Liver (tissue), 9 donors: ENCODE measurements around the gene YPEL5. TPM values are rescaled to one million over a fixed set of nuclear protein-coding genes. Genes with fewer than 3 reads are reported as not detected.

Source experiments
- DNase-seq: peaks from one replicate; pipeline ENCODE4 v3.0.0-alpha.2; 2017; ENCODE audit warnings: low spot score
- H3K27ac ChIP-seq, 2 donors: one replicate each; pipeline ENCODE4 v1.7.0; 2013; ENCODE audit warnings: inconsistent platforms in 2 of 2, low read length in 2 of 2, control low read depth in 1 of 2, low read depth in 1 of 2, mild to moderate bottlenecking in 1 of 2
- H3K27me3 ChIP-seq, 4 donors: one replicate each; pipeline versions ENCODE4 v1.6.1 to v1.7.0; 2013; ENCODE audit warnings: low read length in 3 of 4, inconsistent platforms in 1 of 4, mild to moderate bottlenecking in 1 of 4, moderate library complexity in 1 of 4; ENCODE audit not compliant: control insufficient read depth in 4 of 4, insufficient read depth in 4 of 4
- H3K36me3 ChIP-seq, 4 donors: one replicate each; pipeline versions ENCODE4 v1.6.1 to v1.7.0; 2013; ENCODE audit warnings: low read length in 3 of 4, mild to moderate bottlenecking in 3 of 4, low read depth in 1 of 4, moderate library complexity in 1 of 4; ENCODE audit not compliant: control insufficient read depth in 4 of 4, insufficient read depth in 3 of 4
- H3K4me1 ChIP-seq, 4 donors: one replicate each; pipeline versions ENCODE4 v1.6.1 to v1.7.0; 2013; ENCODE audit warnings: low read length in 3 of 4, mild to moderate bottlenecking in 3 of 4, moderate library complexity in 1 of 4; ENCODE audit not compliant: control insufficient read depth in 4 of 4, insufficient read depth in 4 of 4
- H3K4me3 ChIP-seq, 3 donors: one replicate each; pipeline versions ENCODE4 v1.6.1 to v1.7.0; 2013; ENCODE audit warnings: low read length in 3 of 3, control low read depth in 1 of 3, low read depth in 1 of 3, mild to moderate bottlenecking in 1 of 3
- H3K9ac ChIP-seq, 2 donors: one replicate each; pipeline ENCODE4 v1.7.0; 2013; ENCODE audit warnings: low read length in 2 of 2, mild to moderate bottlenecking in 2 of 2, moderate library complexity in 2 of 2, control low read depth in 1 of 2, low read depth in 1 of 2
- H3K9me3 ChIP-seq, 4 donors: one replicate each; pipeline versions ENCODE4 v1.6.1 to v1.7.0; 2013; ENCODE audit warnings: low read length in 3 of 4; ENCODE audit not compliant: control insufficient read depth in 4 of 4
- ATF3 ChIP-seq: IDR thresholded peaks from 2 replicates; pipeline ENCODE4 v1.6.1; 2016; ENCODE audit warnings: antibody characterized with exemption
- CTCF ChIP-seq: fragments of 150-350 bp; IDR thresholded peaks from 2 replicates; pipeline ENCODE4 v1.5.1; 2017; ENCODE audit warnings: improper control_type of control experiment, low read depth, low read length; ENCODE audit not compliant: missing input control
- EGR1 ChIP-seq, 2 donors: IDR thresholded peaks; 2 replicates each; pipeline ENCODE4 v1.6.1; 2016 to 2018; ENCODE audit warnings: antibody characterized with exemption in 2 of 2, low read depth in 2 of 2
- FOXA1 ChIP-seq: IDR thresholded peaks from 2 replicates; pipeline ENCODE4 v1.6.1; 2016; ENCODE audit warnings: antibody characterized with exemption
- FOXA2 ChIP-seq: IDR thresholded peaks from 2 replicates; pipeline ENCODE4 v1.6.1; 2016; ENCODE audit warnings: antibody characterized with exemption
- GABPA ChIP-seq, 2 donors: IDR thresholded peaks in 1 of 2; conservative IDR thresholded peaks in 1 of 2; 2 replicates each; pipeline ENCODE4 v1.6.1; 2016; ENCODE audit warnings: antibody characterized with exemption in 2 of 2, mild to moderate bottlenecking in 1 of 2, moderate library complexity in 1 of 2
- HNF4A ChIP-seq, 2 donors: conservative IDR thresholded peaks; 2 replicates each; pipeline ENCODE4 v1.6.1; 2016; ENCODE audit warnings: antibody characterized with exemption in 2 of 2, mild to moderate bottlenecking in 2 of 2
- JUND ChIP-seq, 2 donors: IDR thresholded peaks; 2 replicates each; pipeline ENCODE4 v1.6.1; 2016; ENCODE audit warnings: antibody characterized with exemption in 2 of 2
- MAX ChIP-seq: IDR thresholded peaks from 2 replicates; pipeline ENCODE4 v1.6.1; 2016; ENCODE audit warnings: antibody characterized with exemption
- NR2F2 ChIP-seq: IDR thresholded peaks from 2 replicates; pipeline ENCODE4 v1.6.1; 2016; ENCODE audit warnings: antibody characterized with exemption
- RAD21 ChIP-seq, 2 donors: IDR thresholded peaks; 2 replicates each; pipeline ENCODE4 v1.6.1; 2016; ENCODE audit warnings: antibody characterized with exemption in 2 of 2, mild to moderate bottlenecking in 2 of 2
- REST ChIP-seq: IDR thresholded peaks from 2 replicates; pipeline ENCODE4 v1.6.1; 2016; ENCODE audit warnings: antibody characterized with exemption, mild to moderate bottlenecking
- RXRA ChIP-seq, 2 donors: IDR thresholded peaks; 2 replicates each; pipeline ENCODE4 v1.6.1; 2017 to 2018; ENCODE audit warnings: antibody characterized with exemption in 2 of 2, mild to moderate bottlenecking in 1 of 2
- SP1 ChIP-seq: IDR thresholded peaks from 2 replicates; pipeline ENCODE4 v1.6.1; 2018; ENCODE audit warnings: antibody characterized with exemption, mild to moderate bottlenecking
- TAF1 ChIP-seq: conservative IDR thresholded peaks from 2 replicates; pipeline ENCODE4 v1.6.1; 2016; ENCODE audit warnings: antibody characterized with exemption, mild to moderate bottlenecking
- YY1 ChIP-seq: IDR thresholded peaks from 2 replicates; pipeline ENCODE4 v1.6.1; 2016; ENCODE audit warnings: antibody characterized with exemption, mild to moderate bottlenecking
- ZBTB33 ChIP-seq: IDR thresholded peaks from 2 replicates; pipeline ENCODE4 v1.6.1; 2016; ENCODE audit warnings: antibody characterized with exemption
- WGBS: extraction: QIAGEN DNeasy Blood & Tissue Kit; methylation state at CpG from one replicate; pipeline ENCODE4 v1.1.7; 2013; 5-methylcytosine and 5-hydroxymethylcytosine counted together
- polyA plus RNA-seq, 2 donors: library from polyadenylated mRNA; stranded (reverse) in 1 of 2; unstranded in 1 of 2; fragments of 200-250 nt in 1 of 2; fragments of >200 nt in 1 of 2; fragmentation: Nextera tagmentation in 1 of 2; extraction: Ambion mirVana in 1 of 2; gene quantifications; one replicate each; pipeline versions ENCODE4 v1.2.1 to v1.2.3, GENCODE V29; 2013 to 2015
- total RNA-seq, 2 donors: library from RNA; depleted of rRNA; stranded (reverse); fragments of >200 nt; gene quantifications; one replicate each; pipeline ENCODE4 v1.2.3, GENCODE V29; 2014
- donor health status: healthy.
- donor health status: healthy.
- donor health status: healthy.
- donor health status: healthy.
- donor health status: healthy.

YPEL5 gene
- total RNA-seq (10 to 100 TPM; 28.4 to 62.8 TPM), polyA plus RNA-seq (10 to 100 TPM; 20.4 to 44.7 TPM)

- no peak for TF ChIP-seq CTCF
- TF ChIP-seq EGR1 (IDR thresholded peaks at IDR 0.05; ENCODE audit: low read depth in 2 of 2), result no peak
- peak; percentile 72 for TF ChIP-seq ZBTB33
- TF ChIP-seq FOXA1, result peak; percentile 55
- peak; percentile 42 for TF ChIP-seq ATF3
- TF ChIP-seq RXRA (IDR thresholded peaks at IDR 0.05), result peak; percentile 63 to 67
- TF ChIP-seq RAD21 (IDR thresholded peaks at IDR 0.05), result no peak
- TF ChIP-seq YY1, result peak; percentile 50
- TF ChIP-seq REST, result peak; percentile 54
- peak; percentile 80 to 85 for TF ChIP-seq JUND (IDR thresholded peaks at IDR 0.05)
- TF ChIP-seq GABPA (IDR thresholded peaks at IDR 0.05 in 1 of 2, conservative IDR thresholded peaks at IDR 0.05 in 1 of 2), result peak in 1 of 2 donors; percentile 46
- TF ChIP-seq SP1, result peak; percentile 96
- TF ChIP-seq TAF1, result peak; percentile 40
- peak; percentile 55 to 58 for TF ChIP-seq HNF4A (conservative IDR thresholded peaks at IDR 0.05)
- peak; percentile 62 for TF ChIP-seq NR2F2
- no peak for TF ChIP-seq FOXA2
- TF ChIP-seq MAX, result peak; percentile 96
- under 1% methylated on average over 63 of the region's 63 CpGs for WGBS
Observed at GRCh38 chr2:30146337-30147195, at the start of gene YPEL5. Gene YPEL5 (plus strand): TSS chr2:30147007. CDS start chr2:30156652, 9,645 bp downstream.

More at GRCh38 chr2:30146337-30147195, at the start of gene YPEL5:
- H3K27ac ChIP-seq, result peak within 1 kb of the TSS; percentile 93 to 94
- H3K9ac ChIP-seq, result peak within 1 kb of the TSS; percentile 68 to 82
- DNase-seq, result peak; percentile 99
- peaks cover 6 to 28% (median 20%) of the 10 kb centered on the region in 4 donors for H3K4me1 ChIP-seq
- no peaks in the 10 kb centered on the region for H3K27me3 ChIP-seq
- peak within 1 kb of the TSS; percentile 61 to 80 (median 79) for H3K4me3 ChIP-seq
- H3K36me3 ChIP-seq, result peaks cover 0 to 6% (median 2%) of the 10 kb centered on the region in 4 donors
- no peaks in the 10 kb centered on the region for H3K9me3 ChIP-seq
